ENCODE measurements around the gene MAPKAPK2.

The MAPKAPK2 gene

DNA sequence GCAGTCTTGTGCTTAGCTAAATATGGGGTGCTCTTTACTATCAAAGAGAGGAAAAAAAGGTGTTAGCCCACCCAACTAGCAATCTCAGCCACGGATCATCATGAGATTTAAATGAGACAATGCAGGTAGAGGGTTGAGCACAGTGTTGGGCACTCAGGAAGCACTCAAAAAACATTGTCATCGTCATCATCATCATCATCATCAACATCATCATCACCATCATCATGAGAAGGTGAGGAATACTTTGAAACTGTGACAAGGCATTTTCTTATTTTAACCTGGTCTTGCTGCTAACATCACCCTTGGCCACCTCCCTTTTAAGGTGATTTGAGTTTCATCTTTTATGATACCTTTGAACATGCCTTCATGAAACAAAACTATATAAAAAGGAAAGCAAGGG, 3.3 kb upstream of the MAPKAPK2 start:
- TF ChIP-seq EZH2phosphoT487 (IDR thresholded peaks at IDR 0.05; ENCODE audit: borderline replicate concordance), result no peak
- TF ChIP-seq, protein P1, sequence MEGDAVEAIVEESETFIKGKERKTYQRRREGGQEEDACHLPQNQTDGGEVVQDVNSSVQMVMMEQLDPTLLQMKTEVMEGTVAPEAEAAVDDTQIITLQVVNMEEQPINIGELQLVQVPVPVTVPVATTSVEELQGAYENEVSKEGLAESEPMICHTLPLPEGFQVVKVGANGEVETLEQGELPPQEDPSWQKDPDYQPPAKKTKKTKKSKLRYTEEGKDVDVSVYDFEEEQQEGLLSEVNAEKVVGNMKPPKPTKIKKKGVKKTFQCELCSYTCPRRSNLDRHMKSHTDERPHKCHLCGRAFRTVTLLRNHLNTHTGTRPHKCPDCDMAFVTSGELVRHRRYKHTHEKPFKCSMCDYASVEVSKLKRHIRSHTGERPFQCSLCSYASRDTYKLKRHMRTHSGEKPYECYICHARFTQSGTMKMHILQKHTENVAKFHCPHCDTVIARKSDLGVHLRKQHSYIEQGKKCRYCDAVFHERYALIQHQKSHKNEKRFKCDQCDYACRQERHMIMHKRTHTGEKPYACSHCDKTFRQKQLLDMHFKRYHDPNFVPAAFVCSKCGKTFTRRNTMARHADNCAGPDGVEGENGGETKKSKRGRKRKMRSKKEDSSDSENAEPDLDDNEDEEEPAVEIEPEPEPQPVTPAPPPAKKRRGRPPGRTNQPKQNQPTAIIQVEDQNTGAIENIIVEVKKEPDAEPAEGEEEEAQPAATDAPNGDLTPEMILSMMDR (conservative IDR thresholded peaks at IDR 0.05; ENCODE audit: low read length), result no peak
- H3K36me3 ChIP-seq (ENCODE audit: insufficient read depth, low read length), result no peaks in the 10 kb centered on the region
- H3K9ac ChIP-seq (ENCODE audit: low read depth, low read length, poor library complexity, severe bottlenecking), result no peak overlapping the region
- no peak overlapping the region for H2AFZ ChIP-seq (ENCODE audit: low read length)
- H3F3A ChIP-seq (ENCODE audit: low read depth), result no peaks in the 10 kb centered on the region
- no peaks in the 10 kb centered on the region for H3K9me3 ChIP-seq (ENCODE audit: insufficient read depth, low read depth, low read length)
- H4K20me1 ChIP-seq (ENCODE audit: insufficient read depth, low read length, poor library complexity, severe bottlenecking), result peaks cover 8% of the 10 kb centered on the region
- H3K27me3 ChIP-seq (ENCODE audit: insufficient read depth, low read length, poor library complexity, severe bottlenecking), result peaks cover 3% of the 10 kb centered on the region
- no peak overlapping the region for H3K4me3 ChIP-seq (ENCODE audit: low read length, poor library complexity, severe bottlenecking)
- H3K4me1 ChIP-seq (ENCODE audit: insufficient read depth, low read length, poor library complexity, severe bottlenecking), result peaks cover 6% of the 10 kb centered on the region
- no peaks in the 10 kb centered on the region for H3K9me2 ChIP-seq (replicated peaks; ENCODE audit: low read depth, low read length)
- no peak overlapping the region for H3K4me2 ChIP-seq (ENCODE audit: low read depth, low read length, poor library complexity, severe bottlenecking)
- peaks cover 14% of the 10 kb centered on the region for H3K79me2 ChIP-seq (ENCODE audit: insufficient read depth, low read length)

DNA sequence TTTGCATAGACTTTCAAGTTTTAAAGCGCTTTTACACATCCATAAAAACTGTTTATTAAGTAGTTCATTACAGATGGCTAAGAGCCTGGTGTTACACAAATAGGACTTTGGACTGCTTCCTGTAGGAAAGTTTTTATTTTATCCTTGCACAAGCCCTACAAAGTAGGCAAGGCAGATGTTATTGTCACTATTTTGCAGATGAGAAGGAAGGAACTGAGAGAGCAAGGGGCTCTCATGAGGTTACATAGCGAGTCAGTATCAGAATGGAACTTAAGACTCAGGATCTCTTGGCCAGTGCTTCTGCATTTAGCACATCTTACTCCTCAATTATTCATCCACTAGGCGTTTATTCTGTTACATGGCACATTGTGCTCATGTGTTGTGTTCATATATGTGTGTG, 2.6 kb upstream of the MAPKAPK2 start:
- no peaks in the 10 kb centered on the region for H3F3A ChIP-seq (ENCODE audit: low read depth)
- H3K4me2 ChIP-seq (ENCODE audit: low read depth, low read length, poor library complexity, severe bottlenecking), result no peak overlapping the region
- no peak overlapping the region for H3K4me3 ChIP-seq (ENCODE audit: low read length, poor library complexity, severe bottlenecking)
- H2AFZ ChIP-seq (ENCODE audit: low read length), result no peak overlapping the region
- peaks cover 9% of the 10 kb centered on the region for H3K4me1 ChIP-seq (ENCODE audit: insufficient read depth, low read length, poor library complexity, severe bottlenecking)
- peaks cover 3% of the 10 kb centered on the region for H3K27me3 ChIP-seq (ENCODE audit: insufficient read depth, low read length, poor library complexity, severe bottlenecking)
- no peak overlapping the region for H3K9ac ChIP-seq (ENCODE audit: low read depth, low read length, poor library complexity, severe bottlenecking)
- H4K20me1 ChIP-seq (ENCODE audit: insufficient read depth, low read length, poor library complexity, severe bottlenecking), result peaks cover 15% of the 10 kb centered on the region
- H3K9me2 ChIP-seq (replicated peaks; ENCODE audit: low read depth, low read length), result no peaks in the 10 kb centered on the region
- TF ChIP-seq, protein P1 (conservative IDR thresholded peaks at IDR 0.05; ENCODE audit: low read length), result no peak
- TF ChIP-seq EZH2phosphoT487 (IDR thresholded peaks at IDR 0.05; ENCODE audit: borderline replicate concordance), result no peak
- H3K79me2 ChIP-seq (ENCODE audit: insufficient read depth, low read length), result peaks cover 22% of the 10 kb centered on the region
- no peaks in the 10 kb centered on the region for H3K36me3 ChIP-seq (ENCODE audit: insufficient read depth, low read length)
- H3K9me3 ChIP-seq (ENCODE audit: insufficient read depth, low read depth, low read length), result no peaks in the 10 kb centered on the region

DNA sequence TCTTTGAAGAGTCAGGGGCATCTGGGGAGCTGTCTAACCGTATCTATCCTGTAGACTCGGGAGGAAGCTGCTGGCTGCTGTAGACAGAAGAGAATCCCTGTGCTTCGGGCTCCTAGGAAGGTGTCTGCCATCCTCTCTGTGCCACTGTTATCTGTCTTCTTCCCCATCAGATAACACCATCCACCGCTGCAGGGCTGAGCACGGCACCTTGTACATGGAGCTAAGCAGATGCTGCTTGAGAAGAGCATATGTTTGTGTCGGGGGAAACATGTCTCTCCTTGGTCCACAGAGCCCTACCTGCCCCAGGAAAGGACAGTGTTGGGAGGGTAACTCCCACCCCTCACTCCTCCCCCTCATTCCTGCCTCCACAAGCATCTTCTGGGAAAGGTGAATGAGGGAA, 1.4 kb upstream of the MAPKAPK2 start:
- Histone ChIP-seq H3K9ac (ENCODE audit: low read depth, low read length, poor library complexity, severe bottlenecking) (no peak overlapping the region), H3K27me3 (ENCODE audit: insufficient read depth, low read length, poor library complexity, severe bottlenecking) (peaks cover 3% of the 10 kb centered on the region), H2AFZ (ENCODE audit: low read length) (no peak overlapping the region), H3K4me2 (ENCODE audit: low read depth, low read length, poor library complexity, severe bottlenecking) (no peak overlapping the region), H3K79me2 (ENCODE audit: insufficient read depth, low read length) (peaks cover 34% of the 10 kb centered on the region), H3K9me2 (replicated peaks; ENCODE audit: low read depth, low read length) (no peaks in the 10 kb centered on the region), H4K20me1 (ENCODE audit: insufficient read depth, low read length, poor library complexity, severe bottlenecking) (peaks cover 27% of the 10 kb centered on the region), H3K9me3 (ENCODE audit: insufficient read depth, low read depth, low read length) (no peaks in the 10 kb centered on the region), H3K4me3 (ENCODE audit: low read length, poor library complexity, severe bottlenecking) (no peak overlapping the region), H3K36me3 (ENCODE audit: insufficient read depth, low read length) (no peaks in the 10 kb centered on the region), H3K4me1 (ENCODE audit: insufficient read depth, low read length, poor library complexity, severe bottlenecking) (peaks cover 21% of the 10 kb centered on the region), H3F3A (ENCODE audit: low read depth) (no peaks in the 10 kb centered on the region)
- TF ChIP-seq, protein P1 (conservative IDR thresholded peaks at IDR 0.05; ENCODE audit: low read length), result no peak
- TF ChIP-seq EZH2phosphoT487 (IDR thresholded peaks at IDR 0.05; ENCODE audit: borderline replicate concordance), result no peak

All from Loucy (cell line).